K562 (cell line): Measurements from ENCODE around the gene ARF1. TPM values are rescaled to one million over a fixed set of nuclear protein-coding genes. Genes with fewer than 3 reads are reported as not detected.

Experiments
- ARID3B ChIP-seq: fragments of 250-450 bp; sonication (Bioruptor Pico); IDR thresholded peaks from 2 replicates; pipeline ENCODE4 v1.4.0; 2020; ENCODE audit warnings: borderline replicate concordance
- ATF7 ChIP-seq: fragments of 450-650 bp; IDR thresholded peaks from 2 replicates; pipeline ENCODE4 v1.7.1; 2014; ENCODE audit warnings: mild to moderate bottlenecking, moderate library complexity
- BRCA1 ChIP-seq, 2 experiments: fragments of 450-650 bp in 1 of 2; sonication (generic) in 1 of 2; formaldehyde crosslinking in 1 of 2; IDR thresholded peaks; 2 replicates each; pipeline versions ENCODE4 v1.5.0 to v1.6.1; 2017 to 2020; ENCODE audit warnings: mild to moderate bottlenecking in 1 of 2, missing genetic modification reagents in 1 of 2
- E2F3 ChIP-seq: fragments of 250-450 bp; sonication (Bioruptor Pico); IDR thresholded peaks from 2 replicates; pipeline ENCODE4 v1.4.0; 2020; ENCODE audit warnings: mild to moderate bottlenecking
- FOXJ3 ChIP-seq: sonication (generic); formaldehyde crosslinking; IDR thresholded peaks from 2 replicates; pipeline ENCODE4 v1.4.0; 2020; ENCODE audit warnings: mild to moderate bottlenecking, missing genetic modification reagents
- KDM5B ChIP-seq: fragments of 200-600 bp; sonication (generic); IDR thresholded peaks from 2 replicates; pipeline ENCODE4 v1.6.1; 2012; ENCODE audit warnings: low read depth, mild to moderate bottlenecking, moderate library complexity, low read length, control low read depth, inconsistent platforms; ENCODE audit not compliant: insufficient replicate concordance
- MYC ChIP-seq, 2 experiments: fragments of 250-450 bp in 1 of 2; sonication (Bioruptor Pico) in 1 of 2; IDR thresholded peaks; 2 replicates each; pipeline versions ENCODE4 v1.5.1 to v1.6.1; 2012 to 2021; ENCODE audit warnings: low read depth in 2 of 2, borderline replicate concordance in 1 of 2, improper control_type of control experiment in 1 of 2, low read length in 1 of 2, mild to moderate bottlenecking in 1 of 2, moderate library complexity in 1 of 2
- PRDM10 ChIP-seq: fragments of 450-650 bp; IDR thresholded peaks from 2 replicates; pipeline ENCODE4 v1.6.1; 2018; ENCODE audit not compliant: partially characterized antibody
- PRPF4 ChIP-seq: fragments of 200-400 bp; formaldehyde crosslinking; IDR thresholded peaks from one replicate; pipeline ENCODE4 v1.6.1; 2017; ENCODE audit warnings: low read length, low read depth, mild to moderate bottlenecking; ENCODE audit not compliant: insufficient read depth, poor library complexity, severe bottlenecking
- RB1 ChIP-seq: fragments of 450-650 bp; IDR thresholded peaks from 2 replicates; pipeline ENCODE4 v1.6.1; 2017; ENCODE audit warnings: low read depth, mild to moderate bottlenecking
- SRSF1 ChIP-seq: fragments of 200-400 bp; formaldehyde crosslinking; IDR thresholded peaks from 2 replicates; pipeline ENCODE4 v1.6.1; 2017; ENCODE audit warnings: mild to moderate bottlenecking, low read depth, low read length, moderate library complexity
- ZBTB26 ChIP-seq: fragments of 450-650 bp; formaldehyde crosslinking; IDR thresholded peaks from 2 replicates; pipeline ENCODE4 v1.4.0; 2022; ENCODE audit warnings: missing genetic modification characterization
- ZKSCAN1 ChIP-seq: fragments of 150-350 bp; IDR thresholded peaks from 2 replicates; pipeline ENCODE4 v1.6.1; 2016; ENCODE audit warnings: low read depth, low read length
- ZNF175 ChIP-seq: fragments of 200-800 bp; sonication (Bioruptor generic); IDR thresholded peaks from 2 replicates; pipeline ENCODE4 v1.6.1; 2016; ENCODE audit warnings: low read depth, mild to moderate bottlenecking, missing genetic modification characterization, missing compliant biosample characterization
- ZNF311 ChIP-seq: fragments of 250-450 bp; sonication (Bioruptor Pico); IDR thresholded peaks from 2 replicates; pipeline ENCODE4 v1.4.0; 2020; ENCODE audit warnings: mild to moderate bottlenecking, moderate library complexity
- ZSCAN29 ChIP-seq: fragments of 450-650 bp; IDR thresholded peaks from 2 replicates; pipeline ENCODE4 v1.6.1; 2017
- polyA plus RNA-seq, 8 experiments: library from polyadenylated mRNA; depleted of rRNA in 4 of 8; stranded (reverse) in 5 of 8; unstranded in 3 of 8; fragments of >200 nt; fragmentation: Nextera tagmentation in 2 of 8; fragmentation: Illumina TruSeq in 1 of 8; extraction: Ambion mirVana in 2 of 8; extraction: Trizol in 1 of 8; gene quantifications; 2 replicates each; pipeline versions ENCODE4 v1.2.1 to v1.2.3, GENCODE V29; 2011 to 2014; ENCODE audit warnings: inconsistent platforms in 1 of 8, missing spikeins in 1 of 8
- total RNA-seq, 7 experiments: library from RNA; depleted of rRNA in 6 of 7; stranded (reverse); fragments of >200 nt in 6 of 7; fragmentation: Illumina TruSeq in 2 of 7; extraction: Trizol in 2 of 7; gene quantifications; 2 replicates each; pipeline versions ENCODE4 v1.2.1 to v1.2.3, GENCODE V29; 2011 to 2021; ENCODE audit warnings: low replicate concordance in 1 of 7
- TF ChIP-seq, protein P1 (sequence below): sonication (generic); formaldehyde crosslinking; IDR thresholded peaks from 2 replicates; pipeline ENCODE4 v1.8.0; 2022; ENCODE audit warnings: mild to moderate bottlenecking, missing genetic modification reagents, borderline replicate concordance

ARF1 gene
- total and polyA plus RNA-seq, 9 of the 15 experiments (the other 6 are each of a cell fraction or from before 2014, with no cell fraction given): 69.8 to 593 (median 325) TPM

DNA sequence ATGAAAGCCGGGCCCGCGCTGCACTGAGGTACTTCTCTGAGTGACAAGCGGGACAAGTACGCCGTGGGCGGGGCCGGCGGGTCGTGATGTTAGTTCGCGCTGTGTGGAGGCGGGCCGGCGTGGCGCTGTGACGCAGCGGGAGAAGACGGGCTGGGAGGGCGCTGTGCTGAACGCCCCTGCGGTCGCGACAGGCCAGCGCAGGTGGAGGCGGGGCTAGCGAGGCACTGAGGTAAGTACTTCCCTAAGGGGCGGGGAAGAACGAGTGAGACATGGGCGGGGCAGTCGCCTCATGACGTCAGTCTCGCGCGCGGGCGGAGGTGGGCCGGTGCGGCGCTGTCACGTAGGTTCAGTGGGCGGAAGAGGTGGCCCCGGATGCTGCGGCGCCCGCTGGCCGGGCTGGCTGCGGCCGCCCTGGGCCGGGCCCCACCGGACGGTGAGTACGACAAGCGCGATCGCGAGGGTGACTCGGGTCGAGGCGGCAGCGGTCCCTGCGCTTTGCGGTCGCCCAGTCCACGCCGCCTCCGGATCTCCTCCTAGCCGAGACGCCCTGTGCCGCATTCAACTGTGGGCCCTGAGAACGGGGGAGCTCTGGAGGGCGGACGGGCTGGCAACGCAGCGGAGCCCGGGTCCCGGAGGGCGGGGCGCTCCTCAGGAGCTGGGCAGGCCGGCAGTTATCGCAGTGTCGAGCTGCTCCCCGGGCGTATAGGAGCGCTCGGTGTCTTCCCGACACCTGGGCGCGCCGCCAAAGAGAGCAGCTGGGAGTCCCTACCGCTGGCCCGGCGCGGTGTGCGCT is 57.6 kb downstream of the ARF1 start, which contains the start of gene GUK1 (continued):
- 0 out of 2 replicates have a peak, but pooled peaks have one; percentile 38 for TF ChIP-seq ZSCAN29
- 0 out of 2 replicates have a peak, but pooled peaks have one; percentile 21 for TF ChIP-seq ZNF175 (CRISPR knock-in tag)
- TF ChIP-seq ZNF311 (CRISPR knock-in tag): no peak
- TF ChIP-seq, protein P1, sequence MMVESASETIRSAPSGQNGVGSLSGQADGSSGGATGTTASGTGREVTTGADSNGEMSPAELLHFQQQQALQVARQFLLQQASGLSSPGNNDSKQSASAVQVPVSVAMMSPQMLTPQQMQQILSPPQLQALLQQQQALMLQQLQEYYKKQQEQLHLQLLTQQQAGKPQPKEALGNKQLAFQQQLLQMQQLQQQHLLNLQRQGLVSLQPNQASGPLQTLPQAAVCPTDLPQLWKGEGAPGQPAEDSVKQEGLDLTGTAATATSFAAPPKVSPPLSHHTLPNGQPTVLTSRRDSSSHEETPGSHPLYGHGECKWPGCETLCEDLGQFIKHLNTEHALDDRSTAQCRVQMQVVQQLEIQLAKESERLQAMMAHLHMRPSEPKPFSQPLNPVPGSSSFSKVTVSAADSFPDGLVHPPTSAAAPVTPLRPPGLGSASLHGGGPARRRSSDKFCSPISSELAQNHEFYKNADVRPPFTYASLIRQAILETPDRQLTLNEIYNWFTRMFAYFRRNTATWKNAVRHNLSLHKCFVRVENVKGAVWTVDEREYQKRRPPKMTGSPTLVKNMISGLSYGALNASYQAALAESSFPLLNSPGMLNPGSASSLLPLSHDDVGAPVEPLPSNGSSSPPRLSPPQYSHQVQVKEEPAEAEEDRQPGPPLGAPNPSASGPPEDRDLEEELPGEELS: peak; percentile 84; the same call in 1 of the 2 replicates
- TF ChIP-seq ARID3B (CRISPR knock-in tag): no peak; the same call in 1 of the 2 replicates
- TF ChIP-seq PRPF4: peak; percentile 23
- TF ChIP-seq KDM5B: peak; percentile 95
- TF ChIP-seq PRDM10: no peak
- TF ChIP-seq E2F3 (CRISPR knock-in tag): 0 out of 2 replicates have a peak, but pooled peaks have one; percentile 42
- peak; percentile 99 for TF ChIP-seq ATF7
- TF ChIP-seq ZKSCAN1: 0 out of 2 replicates have a peak, but pooled peaks have one; percentile 6
- peak; percentile 69; the same call in 1 of the 2 replicates for TF ChIP-seq RB1
- TF ChIP-seq MYC (IDR thresholded peaks at IDR 0.05; ENCODE audit: low read depth, low read length): peak; percentile 77; the same call in 1 of the 2 replicates
- TF ChIP-seq MYC (CRISPR knock-in tag; IDR thresholded peaks at IDR 0.05; ENCODE audit: borderline replicate concordance, low read depth): no peak
- no peak for TF ChIP-seq FOXJ3 (CRISPR knock-in tag)
- TF ChIP-seq BRCA1 (IDR thresholded peaks at IDR 0.05): no peak
- TF ChIP-seq BRCA1 (CRISPR knock-in tag; IDR thresholded peaks at IDR 0.05): no peak
- TF ChIP-seq SRSF1: 0 out of 2 replicates have a peak, but pooled peaks have one; percentile 25
- no peak for TF ChIP-seq ZBTB26 (CRISPR knock-in tag)
